ENCODE measurements around the gene DNMT3A.

Gene DNMT3A

DNA sequence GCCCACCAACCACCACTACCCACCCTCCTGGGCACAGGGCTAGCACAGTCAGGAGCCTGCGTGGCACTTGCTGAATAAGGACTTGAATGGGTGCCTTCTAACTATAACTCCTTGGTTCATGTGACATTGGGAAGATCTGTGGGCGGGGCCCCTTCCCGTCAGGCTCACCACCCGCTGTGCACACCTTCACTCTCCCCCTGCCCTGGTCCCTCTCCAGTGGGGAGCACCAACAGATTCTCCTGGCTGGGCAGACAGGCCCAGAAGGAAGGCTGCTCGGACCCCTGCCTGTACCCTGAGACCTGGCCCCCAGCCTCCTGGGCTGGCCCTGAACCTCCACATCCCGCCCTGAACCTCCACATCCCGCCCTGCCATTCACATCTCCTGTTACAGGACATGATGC is 139.9 kb downstream of the DNMT3A start:
- no peak for DNase-seq
- no peak for ATAC-seq

DNA sequence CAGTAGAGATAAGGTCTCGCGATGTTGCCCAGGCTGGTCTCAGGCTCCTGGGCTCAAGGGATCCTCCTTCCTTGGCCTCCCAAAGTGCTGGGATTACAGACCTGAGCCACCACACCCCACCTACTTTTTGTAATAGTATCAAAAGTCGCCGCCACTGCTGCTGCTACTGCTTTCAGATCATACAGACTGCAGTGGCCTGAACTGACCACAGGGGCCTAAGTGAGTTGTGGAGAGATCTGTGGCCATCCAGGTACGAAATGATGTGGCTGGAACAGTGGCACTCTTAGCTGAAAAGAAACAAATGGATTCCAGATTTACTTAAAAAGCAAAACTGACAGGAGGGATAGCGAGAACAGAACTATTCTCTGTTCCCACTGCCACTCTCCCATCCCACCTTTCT is 140.5 kb downstream of the DNMT3A start:
- DNase-seq (no peak), ATAC-seq (no peak)

DNA sequence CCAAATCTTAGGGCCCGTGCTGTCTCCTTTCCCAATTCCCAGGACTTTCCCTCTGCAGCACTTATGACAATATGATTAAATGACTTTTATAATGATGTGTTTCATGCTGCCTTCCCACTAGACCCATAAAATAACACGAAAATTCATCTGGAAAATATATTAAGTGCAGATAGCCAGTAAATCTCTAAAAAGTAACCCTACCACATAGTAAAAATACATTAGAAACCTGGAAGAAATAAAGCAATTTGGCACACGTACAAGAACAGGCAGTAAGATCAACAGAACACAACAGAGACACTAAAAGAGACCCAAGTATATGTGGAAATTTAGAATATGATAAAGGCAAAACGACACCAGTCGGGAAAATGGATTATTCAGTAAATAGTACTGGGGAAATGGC is 143.1 kb downstream of the DNMT3A start:
- ATAC-seq (no peak), DNase-seq (no peak)

DNA sequence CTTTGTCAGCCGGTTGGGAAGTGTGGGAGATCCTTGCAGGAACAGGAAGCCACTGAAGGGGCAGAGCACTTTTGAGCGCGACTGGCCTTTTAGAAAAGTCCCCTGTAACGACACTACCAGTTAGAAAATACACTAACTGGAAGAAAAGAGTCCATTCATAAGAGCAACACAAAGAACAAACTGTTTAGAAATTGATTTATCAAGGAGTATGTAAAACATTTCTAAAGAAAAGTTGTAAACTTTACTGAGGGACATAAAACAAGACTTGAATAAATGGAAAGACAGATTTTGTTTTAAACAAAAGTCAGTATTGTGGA is 143.6 kb downstream of the DNMT3A start:
- ATAC-seq, result no peak
- no peak for DNase-seq

DNA sequence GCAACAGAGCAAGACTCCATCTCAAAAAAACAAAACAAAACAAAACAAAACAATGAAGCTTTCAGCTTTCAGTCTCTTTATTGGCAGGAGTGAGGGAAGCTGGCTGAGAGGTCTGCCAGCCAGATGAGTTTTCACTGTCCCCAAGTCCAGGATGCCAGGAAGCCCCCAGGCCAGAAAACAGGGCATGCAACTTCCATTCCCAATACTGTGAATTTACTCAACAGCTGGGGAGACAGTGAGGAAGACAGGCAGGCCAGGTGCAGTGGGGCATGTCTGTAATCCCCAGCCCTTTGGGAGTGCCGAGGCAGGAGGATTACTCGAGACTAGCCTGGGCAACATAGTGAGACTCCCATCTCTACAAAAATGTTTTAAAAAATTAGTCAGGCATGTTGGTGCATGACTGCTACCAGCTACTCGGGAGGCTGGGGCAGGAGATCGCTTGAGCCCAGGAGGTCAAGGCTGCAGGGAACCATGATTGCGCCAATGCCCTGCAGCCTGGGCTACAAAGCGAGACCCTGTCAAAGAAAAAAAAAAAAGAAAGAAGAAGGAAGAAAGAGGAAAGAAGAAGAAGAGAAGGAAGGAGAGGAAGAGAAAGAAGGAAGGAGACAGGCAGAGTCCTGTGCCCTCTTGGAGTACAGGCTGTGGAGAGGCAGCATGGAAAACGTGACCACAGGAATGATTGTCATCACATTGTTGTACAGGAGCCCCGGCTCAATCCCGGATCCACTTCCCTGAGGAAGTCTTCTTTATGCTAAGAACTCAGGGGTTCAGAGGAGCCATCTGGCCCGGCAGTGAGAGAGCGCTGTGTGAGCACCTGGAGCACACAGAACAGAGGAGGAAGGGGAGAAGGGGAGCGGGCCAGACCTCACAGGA is 144.2 kb downstream of the DNMT3A start:
- DNase-seq (no peak), ATAC-seq (no peak)

DNA sequence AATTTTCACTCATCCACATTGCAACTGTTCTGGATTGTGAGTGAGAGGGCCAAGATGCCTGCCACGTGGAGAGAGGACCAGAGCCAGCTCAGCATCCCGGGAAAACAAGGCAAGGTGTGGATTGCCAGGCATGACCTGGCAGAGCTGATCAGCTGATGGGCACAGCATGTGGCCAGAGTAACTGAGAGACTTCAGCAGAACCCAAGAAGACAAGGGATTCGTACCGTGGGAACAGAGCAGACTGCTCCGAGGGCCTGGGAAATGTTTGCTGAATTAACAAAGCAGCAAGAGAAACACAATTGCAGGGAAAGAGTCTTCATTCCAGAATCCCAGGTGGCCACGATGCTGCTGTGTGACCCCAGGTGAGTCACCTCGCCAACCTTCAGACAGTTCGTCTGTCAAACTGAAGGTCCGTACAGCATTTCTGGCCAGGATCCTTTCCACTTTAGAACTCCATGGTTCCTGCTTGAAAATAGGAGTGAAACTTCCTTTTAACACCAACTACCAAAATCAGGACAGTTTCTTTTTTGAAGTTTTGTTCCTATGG is 147.1 kb downstream of the DNMT3A start:
- ATAC-seq, result no peak
- no peak for DNase-seq

DNA sequence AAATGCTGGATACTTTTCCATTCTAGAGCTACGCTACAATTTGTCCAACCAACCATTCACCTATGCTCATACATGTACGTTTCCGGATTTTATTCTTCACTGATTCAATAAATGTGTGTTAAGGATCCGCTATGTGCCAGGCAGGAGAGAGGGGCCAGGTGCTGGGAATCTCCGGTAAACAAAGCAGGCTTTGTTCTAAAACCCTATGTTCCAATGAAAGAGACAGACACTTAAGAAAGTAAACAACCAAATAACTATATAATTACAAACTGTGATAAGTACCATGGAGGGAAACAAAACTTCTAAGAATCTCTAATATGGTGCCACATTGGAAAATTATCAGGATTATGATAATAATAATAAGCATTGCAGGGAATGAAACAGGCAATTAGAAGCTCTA is 151.2 kb downstream of the DNMT3A start:
- DNase-seq (no peak), ATAC-seq (no peak)

DNA sequence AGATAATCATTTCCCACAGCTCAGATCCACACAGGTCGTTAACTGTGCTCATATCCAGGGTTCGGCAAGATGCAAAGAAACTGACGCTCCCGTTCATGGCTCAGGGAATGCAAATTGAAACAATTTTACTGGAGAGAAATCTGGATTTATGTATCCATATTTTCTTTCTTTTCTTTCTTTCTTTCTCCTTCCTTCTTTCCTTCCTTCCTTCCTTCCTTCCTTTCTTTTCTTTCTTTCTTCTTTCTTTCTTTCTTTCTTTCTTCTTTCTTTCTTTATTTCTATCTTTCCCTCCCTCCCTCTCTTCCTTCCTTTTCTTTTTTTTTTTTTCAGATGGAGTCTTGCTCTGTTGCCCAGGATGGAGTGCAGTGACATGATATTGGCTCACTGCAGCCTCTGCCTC is 153.3 kb downstream of the DNMT3A start:
- no peak for DNase-seq
- ATAC-seq, result no peak

DNA sequence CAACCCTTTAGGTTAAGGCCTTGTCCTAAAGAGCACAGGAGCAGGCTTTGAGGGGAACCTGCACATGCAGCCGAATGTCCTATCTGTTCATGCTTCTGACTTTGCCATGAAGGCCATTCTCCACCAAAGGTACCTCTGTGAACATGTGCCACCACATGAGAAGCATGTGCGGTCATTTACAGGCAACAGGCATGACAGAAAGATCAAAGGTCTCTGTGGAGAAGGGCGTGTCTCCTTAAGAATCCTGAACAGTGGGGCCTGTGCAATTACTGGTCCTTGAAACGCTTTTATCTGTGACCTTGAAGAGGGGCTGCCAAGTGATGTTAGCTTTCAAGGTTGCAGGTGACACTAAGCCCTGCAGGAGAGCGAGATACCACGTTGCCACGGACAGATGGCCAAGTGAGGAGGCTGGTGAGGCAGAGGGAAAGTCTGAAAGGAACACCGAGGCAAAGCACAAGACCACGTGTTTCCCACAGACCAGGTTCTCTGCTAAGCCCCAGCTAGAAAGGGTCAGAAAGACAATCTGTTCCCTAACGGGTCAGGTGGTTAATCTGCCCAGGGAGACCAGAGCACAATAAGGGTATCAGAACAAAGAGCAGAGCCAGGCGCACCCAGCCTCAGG is 153.9 kb downstream of the DNMT3A start:
- ATAC-seq, result no peak
- no peak for DNase-seq

DNA sequence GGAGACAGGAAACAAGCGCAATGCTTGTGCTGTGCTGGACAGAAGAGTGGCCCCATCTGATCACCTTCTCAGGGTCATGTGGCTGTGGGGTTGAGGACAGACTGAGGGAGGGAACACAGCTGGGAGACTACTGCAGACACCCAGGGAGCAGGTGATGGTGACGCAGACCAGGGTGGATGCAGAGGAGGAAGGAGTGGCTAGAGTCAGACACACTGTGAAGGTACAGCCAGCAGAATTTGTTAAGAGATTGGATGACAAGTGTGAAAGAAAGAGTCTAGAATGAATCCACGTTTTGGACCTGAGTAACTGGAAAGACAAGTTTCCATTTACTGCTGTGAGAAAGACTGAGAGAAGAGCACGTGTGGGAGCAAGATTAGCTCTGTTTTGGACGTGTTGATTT is 157.5 kb downstream of the DNMT3A start:
- DNase-seq (no peak), ATAC-seq (no peak)

DNA sequence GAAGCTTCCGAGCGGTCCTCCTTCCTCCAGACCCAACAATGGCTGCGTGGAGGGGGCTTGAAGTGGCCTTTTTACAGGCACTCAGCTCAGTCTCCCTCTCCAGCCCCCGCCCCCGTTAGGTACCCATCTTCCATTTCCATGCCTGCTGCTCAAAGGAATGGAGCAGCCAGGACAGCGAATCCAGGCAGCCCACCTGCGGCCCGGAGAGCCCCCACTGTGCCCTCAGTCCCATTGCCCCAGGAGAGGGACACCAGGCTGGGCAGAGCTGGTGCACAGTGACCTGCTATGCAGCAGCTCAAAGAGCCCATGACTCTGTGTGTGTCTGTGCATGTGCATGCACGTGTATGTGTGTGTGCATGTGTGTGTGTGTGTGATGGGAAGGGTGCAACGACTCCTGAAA is 162.7 kb downstream of the DNMT3A start:
- ATAC-seq (no peak), DNase-seq (no peak)
